ENCODE data around the gene SIGLECL1.

The SIGLECL1 gene

GRCh38 chr19:51297406-51297805 is 46.5 kb downstream of the SIGLECL1 start:
- DNase-seq, result no peak

DNA sequence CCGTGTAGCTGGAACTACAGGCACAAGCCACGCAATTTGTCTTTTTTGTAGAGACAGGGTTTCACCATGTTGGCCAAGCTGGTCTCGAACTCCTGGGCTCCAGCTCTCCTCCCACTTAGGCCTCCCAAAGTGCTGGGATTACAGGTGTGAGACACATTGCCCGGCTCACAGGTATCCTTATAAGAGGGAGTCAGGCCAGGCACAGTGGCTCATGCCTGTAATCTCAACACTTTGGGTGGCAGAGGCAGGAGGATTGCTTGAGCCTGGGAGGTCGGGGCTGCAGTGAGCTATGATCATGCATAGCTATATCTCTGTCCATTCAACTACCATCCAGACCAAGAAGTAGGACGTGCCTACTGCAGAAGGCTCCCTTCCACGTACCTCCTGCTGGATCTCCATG is 50.4 kb downstream of the SIGLECL1 start:
- no peak for DNase-seq

GRCh38 chr19:51305479-51305878 is 54.6 kb downstream of the SIGLECL1 start:
- DNase-seq, result no peak

GRCh38 chr19:51311351-51312257 is 60.7 kb downstream of the SIGLECL1 start, which contains the start of gene IGLON5:
Gene IGLON5 (plus strand): TSS chr19:51311644. CDS start chr19:51311848, 204 bp downstream.
- DNase-seq, result no peak

DNA sequence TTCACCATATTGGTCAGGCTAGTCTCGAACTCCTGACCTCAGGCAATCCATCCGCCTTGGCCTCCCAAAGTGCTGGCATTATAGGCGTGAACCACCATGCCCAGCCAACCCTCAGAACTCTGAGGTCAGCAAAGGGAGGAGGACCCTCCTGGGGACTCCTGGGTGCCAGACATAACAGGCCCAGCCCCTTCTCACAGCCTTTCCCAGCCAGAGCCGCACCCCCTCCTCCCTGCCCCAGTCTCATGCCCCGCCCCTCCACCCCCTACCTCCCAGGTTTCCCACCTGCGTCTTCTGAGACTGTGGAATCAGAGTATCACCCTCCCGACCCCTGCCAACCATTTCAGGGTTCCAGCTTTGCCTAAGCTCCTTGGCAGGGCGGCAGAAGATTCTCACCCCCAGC is 65.8 kb downstream of the SIGLECL1 start:
- no peak for DNase-seq

DNA sequence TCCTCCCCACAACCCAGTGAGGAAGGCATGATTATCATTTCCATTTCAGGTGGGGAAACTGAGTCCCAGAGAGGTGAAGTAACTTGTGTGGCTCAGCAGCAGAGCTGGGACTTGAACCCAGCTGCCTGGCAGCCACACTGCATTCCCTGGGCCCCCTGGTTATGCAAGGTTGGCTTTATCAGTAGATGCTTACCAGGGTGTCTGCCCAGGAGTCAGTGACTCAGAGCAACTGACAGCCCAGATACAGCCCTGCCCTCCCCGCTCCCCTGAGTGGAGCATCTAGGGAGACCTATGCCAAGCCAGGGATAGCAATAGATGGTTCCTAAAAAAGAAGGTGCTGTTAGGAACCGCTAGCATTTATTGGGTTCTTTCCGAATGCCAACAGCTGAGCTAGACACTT is 66.5 kb downstream of the SIGLECL1 start:
- no peak for DNase-seq

DNA sequence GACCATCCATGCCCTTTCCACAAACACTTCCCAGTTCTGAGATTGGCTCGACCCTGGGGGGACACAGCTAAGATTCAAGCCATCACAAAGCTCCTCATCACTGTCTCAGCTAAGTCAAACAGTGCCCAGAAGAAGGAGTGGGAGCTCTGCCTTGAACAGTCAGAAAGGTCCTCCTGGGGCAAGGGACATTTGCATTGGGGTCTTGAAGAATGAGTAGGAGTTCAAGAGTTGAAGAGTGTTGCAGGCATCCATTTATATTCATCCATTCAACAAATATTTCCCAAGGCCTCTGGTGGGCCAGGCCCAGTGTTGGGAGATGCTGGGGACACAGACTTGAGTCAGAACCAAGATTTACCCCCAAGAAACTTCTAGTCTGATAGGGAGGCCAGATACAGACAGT is 67.1 kb downstream of the SIGLECL1 start:
- DNase-seq, result no peak
